GM18499 (cell line): ENCODE results near the gene CEP104.
"Not testable (repeated sequence)": the region's sequence is repeated elsewhere in the genome, so short reads cannot be mapped to it uniquely, and the experiment has no call there.

ENCODE experiments used
- ATAC-seq: cut with Tn5 transposase; IDR thresholded peaks from one replicate; pipeline ENCODE4 v1.9.1; 2021; ENCODE audit warnings: moderate number of reproducible peaks; ENCODE audit not compliant: insufficient read depth, unreplicated experiment

The CEP104 gene

GRCh38 chr1:3834701-3835100 is 22.3 kb downstream of the CEP104 start:
- no peak for ATAC-seq

GRCh38 chr1:3831689-3832088 is 25.3 kb downstream of the CEP104 start:
- ATAC-seq, result no peak

- ATAC-seq, result no peak
Measured at GRCh38 chr1:3828391-3828790, 28.6 kb downstream of the CEP104 start.

- no peak for ATAC-seq
Measured at GRCh38 chr1:3827813-3828307, 29.2 kb downstream of the CEP104 start.

- no peak for ATAC-seq
Measured at GRCh38 chr1:3825356-3825755, 31.7 kb downstream of the CEP104 start.

- ATAC-seq, result no peak
Measured at GRCh38 chr1:3824650-3825049, 32.4 kb downstream of the CEP104 start.

GRCh38 chr1:3822421-3822820 is 34.6 kb downstream of the CEP104 start:
- no peak for ATAC-seq

- ATAC-seq, result no peak
Measured at GRCh38 chr1:3821908-3822307, 35.1 kb downstream of the CEP104 start.

- no peak for ATAC-seq
Measured at GRCh38 chr1:3821447-3821846, 35.6 kb downstream of the CEP104 start.

GRCh38 chr1:3821004-3821403 is 36.0 kb downstream of the CEP104 start:
- ATAC-seq, result no peak

GRCh38 chr1:3820316-3820715 is 36.7 kb downstream of the CEP104 start:
- no peak for ATAC-seq

GRCh38 chr1:3819771-3820200 is 37.2 kb downstream of the CEP104 start:
- ATAC-seq, result no peak

- no peak for ATAC-seq
Measured at GRCh38 chr1:3817821-3818597, 39.0 kb downstream of the CEP104 start.

- ATAC-seq, result no peak
Measured at GRCh38 chr1:3817138-3817740, 39.8 kb downstream of the CEP104 start.

- ATAC-seq, result no peak
Measured at GRCh38 chr1:3816331-3817137, 40.5 kb downstream of the CEP104 start.

- ATAC-seq, result no peak
Measured at GRCh38 chr1:3814771-3815561, 42.0 kb downstream of the CEP104 start.

GRCh38 chr1:3814065-3814464 is 42.9 kb downstream of the CEP104 start:
- no peak for ATAC-seq

GRCh38 chr1:3811595-3811911 is 45.5 kb downstream of the CEP104 start:
- ATAC-seq, result no peak

- not testable (repeated sequence) for ATAC-seq
Measured at GRCh38 chr1:3810149-3810761, 46.8 kb downstream of the CEP104 start.

- no peak for ATAC-seq
Measured at GRCh38 chr1:3809680-3810079, 47.3 kb downstream of the CEP104 start.
